ENCODE data around the gene MAP3K10. TPM values are rescaled to one million over a fixed set of nuclear protein-coding genes. Genes with fewer than 3 reads are reported as not detected.

Gene MAP3K10
- total RNA-seq, 1 experiment from 2014 or later: 11.2 TPM

- Histone ChIP-seq H3K9me3 (ENCODE audit: low read length) (no peaks in the 10 kb centered on the region), H3K4me1 (ENCODE audit: insufficient read depth, low read length) (peaks cover 10% of the 10 kb centered on the region), H3K9me2 (replicated peaks; ENCODE audit: low read length) (no peaks in the 10 kb centered on the region), H3F3A (ENCODE audit: low read length, unreplicated experiment) (no peaks in the 10 kb centered on the region), H3K79me2 (ENCODE audit: low read length) (no peaks in the 10 kb centered on the region), H3K27me3 (ENCODE audit: low read length) (no peaks in the 10 kb centered on the region), H3K9ac (ENCODE audit: low read length) (no peak overlapping the region), H4K20me1 (ENCODE audit: low read length) (no peaks in the 10 kb centered on the region), H2AFZ (ENCODE audit: low read length) (0 out of 2 replicates have a peak overlapping the region, but pooled peaks have one; percentile 7), H3K36me3 (ENCODE audit: low read depth, low read length) (no peaks in the 10 kb centered on the region), H3K27ac (ENCODE audit: low read length) (no peak overlapping the region), H3K4me3 (ENCODE audit: low read length) (no peak overlapping the region), H3K4me2 (ENCODE audit: low read length) (peak overlapping the region; percentile 45)
- TF ChIP-seq EZH2 (IDR thresholded peaks at IDR 0.05; ENCODE audit: low read length, unreplicated experiment) (no peak), EZH2phosphoT487 (IDR thresholded peaks at IDR 0.05; ENCODE audit: borderline replicate concordance, low read length) (no peak), CTCF (conservative IDR thresholded peaks at IDR 0.05; ENCODE audit: low read depth, low read length) (no peak)
- ChIA-PET CTCF (no interaction called here), POLR2A (ENCODE audit: unreplicated experiment) (no interaction called here)
- no TSS peak for BruUV-seq (replicated peaks)
- intact Hi-C loops (cut with micrococcal nuclease): no loop called here
- peak; percentile 22 for ATAC-seq
- DNase-seq: no peak
Measured at GRCh38 chr19:40147338-40147692, 43.9 kb upstream of the MAP3K10 start.

GRCh38 chr19:40147693-40148347 lies 43.4 kb upstream of the MAP3K10 start:
- BruUV-seq (replicated peaks): no TSS peak
- Histone ChIP-seq H3K4me1 (ENCODE audit: insufficient read depth, low read length) (peaks cover 10% of the 10 kb centered on the region), H3F3A (ENCODE audit: low read length, unreplicated experiment) (no peaks in the 10 kb centered on the region), H3K9me3 (ENCODE audit: low read length) (no peaks in the 10 kb centered on the region), H3K79me2 (ENCODE audit: low read length) (no peaks in the 10 kb centered on the region), H3K9ac (ENCODE audit: low read length) (no peak overlapping the region), H3K9me2 (replicated peaks; ENCODE audit: low read length) (no peaks in the 10 kb centered on the region), H3K27ac (ENCODE audit: low read length) (no peak overlapping the region), H3K4me3 (ENCODE audit: low read length) (no peak overlapping the region), H2AFZ (ENCODE audit: low read length) (0 out of 2 replicates have a peak overlapping the region, but pooled peaks have one; percentile 7), H3K4me2 (ENCODE audit: low read length) (peak overlapping the region; percentile 45), H4K20me1 (ENCODE audit: low read length) (no peaks in the 10 kb centered on the region), H3K36me3 (ENCODE audit: low read depth, low read length) (no peaks in the 10 kb centered on the region), H3K27me3 (ENCODE audit: low read length) (no peaks in the 10 kb centered on the region)
- ATAC-seq (peak; percentile 97), DNase-seq (peak; percentile 50)
- no peak for TF ChIP-seq EZH2phosphoT487 (IDR thresholded peaks at IDR 0.05; ENCODE audit: borderline replicate concordance, low read length)
- TF ChIP-seq EZH2 (IDR thresholded peaks at IDR 0.05; ENCODE audit: low read length, unreplicated experiment): no peak
- no peak for TF ChIP-seq CTCF (conservative IDR thresholded peaks at IDR 0.05; ENCODE audit: low read depth, low read length)
- intact Hi-C loops (cut with micrococcal nuclease): no loop called here
- CTCF ChIA-PET: no interaction called here
- POLR2A ChIA-PET (ENCODE audit: unreplicated experiment): interaction anchor here (0.6 kb wide), 1 partner anchor 1966 kb away, joined by 3 read pairs; no protein-coding TSS in a partner anchor

- Histone ChIP-seq H3K4me2 (ENCODE audit: low read length) (no peak overlapping the region), H3K79me2 (ENCODE audit: low read length) (no peaks in the 10 kb centered on the region), H3K9me2 (replicated peaks; ENCODE audit: low read length) (no peaks in the 10 kb centered on the region), H3K36me3 (ENCODE audit: low read depth, low read length) (no peaks in the 10 kb centered on the region), H2AFZ (ENCODE audit: low read length) (no peak overlapping the region), H3K9ac (ENCODE audit: low read length) (no peak overlapping the region), H3K4me3 (ENCODE audit: low read length) (no peak overlapping the region), H3K4me1 (ENCODE audit: insufficient read depth, low read length) (peaks cover 10% of the 10 kb centered on the region), H4K20me1 (ENCODE audit: low read length) (no peaks in the 10 kb centered on the region), H3K9me3 (ENCODE audit: low read length) (no peaks in the 10 kb centered on the region), H3K27me3 (ENCODE audit: low read length) (no peaks in the 10 kb centered on the region), H3K27ac (ENCODE audit: low read length) (no peak overlapping the region), H3F3A (ENCODE audit: low read length, unreplicated experiment) (no peaks in the 10 kb centered on the region)
- no peak for DNase-seq
- no peak for TF ChIP-seq CTCF (conservative IDR thresholded peaks at IDR 0.05; ENCODE audit: low read depth, low read length)
- no peak for TF ChIP-seq EZH2 (IDR thresholded peaks at IDR 0.05; ENCODE audit: low read length, unreplicated experiment)
- TF ChIP-seq EZH2phosphoT487 (IDR thresholded peaks at IDR 0.05; ENCODE audit: borderline replicate concordance, low read length): no peak
- no TSS peak for BruUV-seq (replicated peaks)
- no peak for ATAC-seq
- intact Hi-C loops (cut with micrococcal nuclease): no loop called here
- ChIA-PET POLR2A (ENCODE audit: unreplicated experiment) (no interaction called here), CTCF (no interaction called here)
Measured at GRCh38 chr19:40149501-40149900, 41.7 kb upstream of the MAP3K10 start.
